HG03095 (cell line): ENCODE measurements around the gene TEPSIN.

Experiments
- ATAC-seq: cut with Tn5 transposase; IDR thresholded peaks from one replicate; pipeline ENCODE4 v1.9.1; 2021; ENCODE audit warnings: moderate library complexity; ENCODE audit not compliant: unreplicated experiment

TEPSIN gene

GRCh38 chr17:81270279-81270678 is 31.4 kb upstream of the TEPSIN start:
- no peak for ATAC-seq

- ATAC-seq, result no peak
Observed at GRCh38 chr17:81267390-81268067, 28.7 kb upstream of the TEPSIN start.

- no peak for ATAC-seq
Observed at GRCh38 chr17:81265576-81265975, 26.7 kb upstream of the TEPSIN start.

GRCh38 chr17:81264640-81265039 is 25.8 kb upstream of the TEPSIN start:
- no peak for ATAC-seq

GRCh38 chr17:81263371-81264181 is 24.7 kb upstream of the TEPSIN start:
- no peak for ATAC-seq

GRCh38 chr17:81261582-81262336 is 22.9 kb upstream of the TEPSIN start:
- ATAC-seq, result no peak

- no peak for ATAC-seq
Observed at GRCh38 chr17:81261096-81261495, 22.2 kb upstream of the TEPSIN start.

- ATAC-seq, result no peak
Observed at GRCh38 chr17:81260641-81261040, 21.8 kb upstream of the TEPSIN start.

- ATAC-seq, result no peak
Observed at GRCh38 chr17:81260171-81260570, 21.3 kb upstream of the TEPSIN start.

- ATAC-seq, result no peak
Observed at GRCh38 chr17:81259058-81259605, 20.3 kb upstream of the TEPSIN start.

GRCh38 chr17:81258292-81258691 is 19.4 kb upstream of the TEPSIN start:
- no peak for ATAC-seq

GRCh38 chr17:81257533-81257932 is 18.7 kb upstream of the TEPSIN start:
- no peak for ATAC-seq

- ATAC-seq, result no peak
Observed at GRCh38 chr17:81256616-81257015, 17.8 kb upstream of the TEPSIN start.

GRCh38 chr17:81254955-81255717 is 16.3 kb upstream of the TEPSIN start:
- ATAC-seq, result no peak

- ATAC-seq, result no peak
Observed at GRCh38 chr17:81253358-81254131, 14.7 kb upstream of the TEPSIN start.

- no peak for ATAC-seq
Observed at GRCh38 chr17:81252987-81253329, 14.1 kb upstream of the TEPSIN start.

- ATAC-seq, result no peak
Observed at GRCh38 chr17:81252326-81252986, 13.6 kb upstream of the TEPSIN start.

GRCh38 chr17:81251709-81252301 is 12.9 kb upstream of the TEPSIN start:
- ATAC-seq, result no peak

- ATAC-seq, result no peak
Observed at GRCh38 chr17:81251094-81251708, 12.3 kb upstream of the TEPSIN start.
